Type B pancreatic cell (in vitro differentiated cells): ENCODE measurements around the gene U2AF1L4. TPM values are rescaled to one million over a fixed set of nuclear protein-coding genes. Genes with fewer than 3 reads are reported as not detected.
A peak's percentile ranks its signal among the peaks of the same experiment; 100 is the strongest.

ENCODE experiments used
- DNase-seq: peaks from one replicate; pipeline ENCODE4 v3.0.0; 2021; ENCODE audit warnings: mixed read lengths; ENCODE audit not compliant: unreplicated experiment; ENCODE audit errors: extremely low spot score
- H3K27ac Mint-ChIP-seq: 2 replicates; pipeline ENCODE4 v1.8.0; 2021; ENCODE audit warnings: mild to moderate bottlenecking, mixed read lengths
- H3K27me3 Mint-ChIP-seq: 2 replicates; pipeline ENCODE4 v1.8.0; 2021; ENCODE audit warnings: mixed read lengths
- H3K36me3 Mint-ChIP-seq: 2 replicates; pipeline ENCODE4 v1.8.0; 2021; ENCODE audit warnings: mixed read lengths
- H3K4me1 Mint-ChIP-seq: one replicate; pipeline ENCODE4 v1.8.0; 2021; ENCODE audit warnings: mixed read lengths; ENCODE audit not compliant: unreplicated experiment
- H3K4me3 Mint-ChIP-seq: 2 replicates; pipeline ENCODE4 v1.8.0; 2021; ENCODE audit warnings: mild to moderate bottlenecking, mixed read lengths
- H3K9me3 Mint-ChIP-seq: 2 replicates; pipeline ENCODE4 v1.8.0; 2021; ENCODE audit warnings: mixed read lengths
- CTCF ChIP-seq: fragments of 200-600 bp; sonication (generic); conservative IDR thresholded peaks from 2 replicates; pipeline ENCODE4 v1.5.0; 2021; ENCODE audit warnings: antibody characterized with exemption, mild to moderate bottlenecking
- total RNA-seq: library from RNA; stranded (reverse); gene quantifications from 2 replicates; pipeline ENCODE4 v1.2.1, GENCODE V29; 2021; ENCODE audit warnings: low replicate concordance

Gene U2AF1L4
- total RNA-seq, 1 donor from 2014 or later: 25.4 TPM

GRCh38 chr19:35702223-35703012 lies 42.8 kb downstream of the U2AF1L4 start:
- DNase-seq: peak; percentile 91
- peaks cover 5% of the 10 kb centered on the region for H3K4me1 Mint-ChIP-seq
- TF ChIP-seq CTCF: no peak
- H3K4me3 Mint-ChIP-seq: peak overlapping the region; percentile 96
- H3K36me3 Mint-ChIP-seq: no peaks in the 10 kb centered on the region
- H3K27me3 Mint-ChIP-seq: peaks cover 4% of the 10 kb centered on the region
- peak overlapping the region; percentile 78 for H3K27ac Mint-ChIP-seq
- peaks cover 3% of the 10 kb centered on the region for H3K9me3 Mint-ChIP-seq

- Mint-ChIP-seq H3K27ac (no peak overlapping the region), H3K9me3 (no peaks in the 10 kb centered on the region), H3K27me3 (no peaks in the 10 kb centered on the region), H3K4me1 (peaks cover 4% of the 10 kb centered on the region), H3K4me3 (no peak overlapping the region), H3K36me3 (no peaks in the 10 kb centered on the region)
- TF ChIP-seq CTCF: no peak
- DNase-seq: no peak
These were observed 48.4 kb downstream of the U2AF1L4 start for GRCh38 chr19:35696835-35697234.

GRCh38 chr19:35695895-35696422 lies 49.3 kb downstream of the U2AF1L4 start:
- no peaks in the 10 kb centered on the region for H3K27me3 Mint-ChIP-seq
- no peak overlapping the region for H3K27ac Mint-ChIP-seq
- TF ChIP-seq CTCF: no peak
- H3K9me3 Mint-ChIP-seq: no peaks in the 10 kb centered on the region
- DNase-seq: no peak
- H3K36me3 Mint-ChIP-seq: no peaks in the 10 kb centered on the region
- H3K4me1 Mint-ChIP-seq: peaks cover 4% of the 10 kb centered on the region
- H3K4me3 Mint-ChIP-seq: no peak overlapping the region

GRCh38 chr19:35693835-35694599 lies 51.2 kb downstream of the U2AF1L4 start:
- no peaks in the 10 kb centered on the region for H3K27me3 Mint-ChIP-seq
- TF ChIP-seq CTCF: peak; percentile 98
- H3K36me3 Mint-ChIP-seq: no peaks in the 10 kb centered on the region
- peaks cover 4% of the 10 kb centered on the region for H3K4me1 Mint-ChIP-seq
- H3K27ac Mint-ChIP-seq: peak overlapping the region; percentile 43
- no peak overlapping the region for H3K4me3 Mint-ChIP-seq
- H3K9me3 Mint-ChIP-seq: no peaks in the 10 kb centered on the region
- DNase-seq: peak; percentile 84

- DNase-seq: no peak
- H3K4me3 Mint-ChIP-seq: no peak overlapping the region
- peaks cover 4% of the 10 kb centered on the region for H3K4me1 Mint-ChIP-seq
- H3K27me3 Mint-ChIP-seq: no peaks in the 10 kb centered on the region
- H3K9me3 Mint-ChIP-seq: no peaks in the 10 kb centered on the region
- no peaks in the 10 kb centered on the region for H3K36me3 Mint-ChIP-seq
- no peak for TF ChIP-seq CTCF
- H3K27ac Mint-ChIP-seq: peak overlapping the region; percentile 43
These were observed 51.8 kb downstream of the U2AF1L4 start for GRCh38 chr19:35693422-35693821.

Other genes with a start within 250 kb of the U2AF1L4 start
- gene DMKN, start 231.8 kb downstream of the U2AF1L4 start, total RNA-seq: 70.9 and 141 TPM in 2 replicates
- gene SBSN, start 217.1 kb downstream of the U2AF1L4 start, total RNA-seq: 0.53 TPM in 1 of 2 replicates, not detected in the other
- not detected in 2 replicates for gene GAPDHS, start 212.0 kb downstream of the U2AF1L4 start, total RNA-seq
- 104 and 113 TPM in 2 replicates for gene TMEM147, start 199.8 kb downstream of the U2AF1L4 start, total RNA-seq
- 1.3 and 16.8 TPM in 2 replicates for gene ATP4A, start 181.8 kb downstream of the U2AF1L4 start, total RNA-seq
- gene PMIS2, start 159.2 kb downstream of the U2AF1L4 start, total RNA-seq: not detected in 2 replicates
- gene HAUS5, start 132.7 kb downstream of the U2AF1L4 start, total RNA-seq: 19.5 and 42.6 TPM in 2 replicates
- 79.6 and 84.9 TPM in 2 replicates for gene RBM42, start 116.4 kb downstream of the U2AF1L4 start, total RNA-seq
- gene ETV2, start 103.7 kb downstream of the U2AF1L4 start, total RNA-seq: 1.1 TPM in 2 replicates
- 408 and 544 TPM in 2 replicates for gene COX6B1, start 97.1 kb downstream of the U2AF1L4 start, total RNA-seq
- 4.4 and 5.1 TPM in 2 replicates for gene UPK1A, start 78.9 kb downstream of the U2AF1L4 start, total RNA-seq
- not detected in 2 replicates for gene ZBTB32, start 40.9 kb downstream of the U2AF1L4 start, total RNA-seq
- 52.3 and 55.4 TPM in 2 replicates for gene KMT2B, start 27.4 kb downstream of the U2AF1L4 start, total RNA-seq
- gene IGFLR1, start 3.0 kb downstream of the U2AF1L4 start, total RNA-seq: 1.5 and 3.8 TPM in 2 replicates
- gene PSENEN, start 233 bp upstream of the U2AF1L4 start, total RNA-seq: 74.2 and 85.4 TPM in 2 replicates
- 15.5 and 17.9 TPM in 2 replicates for gene LIN37, start 3.2 kb upstream of the U2AF1L4 start, total RNA-seq
- 0.43 and 0.60 TPM in 2 replicates for gene HSPB6, start 11.6 kb upstream of the U2AF1L4 start, total RNA-seq
- gene PROSER3, start 12.8 kb upstream of the U2AF1L4 start, total RNA-seq: 34.6 and 48.0 TPM in 2 replicates
- 16.3 and 71.8 TPM in 2 replicates for gene ARHGAP33, start 30.1 kb upstream of the U2AF1L4 start, total RNA-seq
- 11.5 and 20.6 TPM in 2 replicates for gene PRODH2, start 67.4 kb upstream of the U2AF1L4 start, total RNA-seq
- 1.9 TPM in 2 replicates for gene NPHS1, start 107.1 kb upstream of the U2AF1L4 start, total RNA-seq
- 3.3 and 3.5 TPM in 2 replicates for gene KIRREL2, start 111.5 kb upstream of the U2AF1L4 start, total RNA-seq
- 43.3 and 120 TPM in 2 replicates for gene APLP1, start 123.2 kb upstream of the U2AF1L4 start, total RNA-seq
- gene NFKBID, start 155.1 kb upstream of the U2AF1L4 start, total RNA-seq: 9.1 and 11.6 TPM in 2 replicates
- gene HCST, start 157.1 kb upstream of the U2AF1L4 start, total RNA-seq: 1.0 and 1.3 TPM in 2 replicates
- gene TYROBP, start 162.9 kb upstream of the U2AF1L4 start, total RNA-seq: not detected in 2 replicates
- gene LRFN3, start 191.0 kb upstream of the U2AF1L4 start, total RNA-seq: 17.3 and 22.6 TPM in 2 replicates
- gene SDHAF1, start 249.8 kb upstream of the U2AF1L4 start, total RNA-seq: 16.1 and 17.3 TPM in 2 replicates